HK-2 (cell line): Measurements from ENCODE around the gene GPR35.
"Not testable (repeated sequence)": the region's sequence is repeated elsewhere in the genome, so short reads cannot be mapped to it uniquely, and the experiment has no call there.

ENCODE experiments used
- DNase-seq: peaks from one replicate; pipeline ENCODE4 v3.0.0-alpha.2; 2018; ENCODE audit not compliant: unreplicated experiment

Gene GPR35

DNA sequence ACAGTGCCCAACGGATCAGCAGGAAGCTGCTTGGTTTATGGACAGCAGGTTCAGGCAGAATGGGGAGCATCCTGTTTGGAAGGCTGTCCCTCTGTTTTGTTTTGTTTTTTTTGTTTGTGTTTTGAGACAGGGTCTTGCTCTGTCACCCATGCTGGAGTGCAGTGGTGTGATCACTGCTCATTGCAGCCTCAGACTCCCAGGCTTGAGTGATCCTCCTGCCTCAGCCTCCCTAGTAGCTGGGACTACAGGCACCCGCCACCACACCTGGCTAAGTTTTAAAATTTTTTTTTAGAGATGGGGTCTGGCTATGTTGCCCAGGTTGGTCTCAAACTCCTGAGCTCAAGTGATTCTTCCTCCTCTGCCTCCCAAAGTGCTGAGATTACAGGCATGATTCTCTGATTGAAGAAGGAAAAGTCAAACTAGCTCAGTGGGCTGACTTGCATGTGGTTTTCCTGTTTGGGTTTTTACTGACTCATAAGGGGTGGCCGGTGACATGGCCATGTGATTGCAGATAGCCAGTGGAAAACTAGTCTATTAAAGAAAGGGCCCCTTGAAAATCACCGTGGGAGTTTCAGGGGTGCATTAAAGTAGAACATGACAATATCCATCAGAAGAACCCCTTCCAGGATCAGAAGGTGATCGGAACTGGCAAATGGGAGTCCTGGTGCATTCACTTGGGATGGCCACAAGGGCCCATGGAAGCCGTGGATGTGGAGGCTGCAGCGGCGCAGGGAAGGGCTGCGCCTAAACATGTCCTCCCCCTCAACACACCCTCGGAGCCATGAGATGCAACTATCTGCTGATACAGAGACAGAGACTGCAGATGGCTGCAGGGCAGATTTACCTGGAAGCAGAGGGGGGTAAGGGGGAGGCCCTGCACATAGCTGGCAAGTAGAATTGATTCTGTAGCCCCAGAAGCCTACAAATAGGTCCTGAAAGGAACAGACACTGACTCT, 30.9 kb downstream of the GPR35 start:
- no peak for DNase-seq

DNA sequence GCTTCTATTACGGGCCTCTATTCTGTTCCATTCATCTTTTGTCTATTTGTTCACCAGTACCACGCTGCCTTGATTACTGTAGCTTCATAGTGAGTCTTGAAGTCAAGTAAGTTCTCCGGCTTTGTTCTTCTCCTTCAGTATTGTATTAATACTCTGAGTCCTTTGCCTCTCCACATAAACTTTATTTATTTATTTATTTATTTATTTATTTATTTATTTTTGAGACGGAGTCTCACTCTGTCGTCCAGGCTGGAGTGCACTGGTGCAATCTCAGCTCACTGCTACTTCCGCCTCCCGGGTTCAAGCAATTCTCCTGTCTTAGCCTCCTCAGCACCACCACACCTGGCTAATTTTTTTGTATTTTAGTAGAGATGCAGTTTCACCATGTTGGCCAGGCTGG, 34.6 kb downstream of the GPR35 start:
- DNase-seq: not testable (repeated sequence)

DNA sequence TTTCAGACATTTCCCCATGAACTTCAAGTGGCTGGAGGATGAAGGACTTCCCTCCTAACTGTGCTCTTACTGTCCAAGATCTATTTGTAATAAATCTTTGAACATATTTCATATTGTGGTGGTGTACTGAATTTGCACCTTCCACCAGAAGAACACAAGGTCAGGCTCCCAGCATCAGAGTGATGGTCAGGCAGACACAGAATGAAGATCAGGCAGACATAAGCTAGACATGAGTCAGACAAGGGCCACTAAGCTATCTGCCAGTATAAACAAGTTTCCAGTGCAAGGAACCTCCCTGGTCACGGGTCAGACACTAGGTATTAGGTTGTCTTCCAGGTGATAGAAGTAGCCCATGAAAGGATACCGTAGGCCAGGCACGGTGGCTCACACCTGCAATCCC, 37.4 kb downstream of the GPR35 start:
- no peak for DNase-seq

DNA sequence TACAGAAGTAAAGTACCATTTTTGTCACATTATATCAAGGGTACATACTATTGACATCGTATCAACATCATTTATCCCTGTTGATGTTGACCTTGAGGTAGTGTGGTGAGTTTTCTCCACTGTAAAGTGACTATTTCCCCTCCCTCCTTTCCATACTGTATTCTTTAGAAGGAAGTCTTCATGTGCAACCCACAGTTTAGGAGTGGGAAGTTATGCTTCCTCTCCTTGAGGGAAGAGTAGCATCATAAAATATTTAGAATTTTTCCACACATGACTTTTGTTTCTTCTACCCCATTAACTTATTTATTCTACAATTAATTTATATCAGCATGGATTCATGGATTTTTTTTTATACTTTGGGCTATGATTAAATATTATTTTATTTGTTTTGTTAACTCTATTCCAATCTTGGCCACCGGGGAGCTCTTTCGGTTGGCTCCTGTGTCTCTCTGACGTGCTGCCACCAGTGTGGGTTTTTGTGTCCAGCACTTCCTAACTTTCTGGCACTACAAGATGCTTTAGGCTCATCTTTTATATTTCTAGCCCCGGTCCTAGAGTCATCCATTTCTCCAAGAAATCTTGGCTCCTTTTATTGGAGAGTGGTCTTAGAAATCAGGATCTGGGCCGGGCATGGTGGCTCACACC, 38.4 kb downstream of the GPR35 start:
- no peak for DNase-seq

DNA sequence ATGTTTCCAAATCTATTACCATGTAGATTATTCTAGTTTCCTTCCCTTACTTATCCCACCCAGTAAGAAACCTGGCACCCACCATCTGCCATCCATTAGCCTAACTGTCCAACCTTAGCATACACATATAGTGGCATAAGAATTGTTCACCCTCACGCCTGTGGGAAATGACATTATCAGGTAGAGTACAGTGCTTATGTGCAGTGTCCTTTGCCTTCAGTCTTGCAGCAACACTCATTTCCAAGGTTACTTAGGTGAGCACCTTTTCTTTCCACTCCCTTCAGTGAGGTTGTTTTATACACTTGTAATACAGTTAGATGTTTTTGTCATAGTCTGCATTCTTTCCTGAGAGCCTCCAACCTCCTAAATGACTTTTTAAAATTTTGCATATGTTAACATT, 39.3 kb downstream of the GPR35 start:
- no peak for DNase-seq

DNA sequence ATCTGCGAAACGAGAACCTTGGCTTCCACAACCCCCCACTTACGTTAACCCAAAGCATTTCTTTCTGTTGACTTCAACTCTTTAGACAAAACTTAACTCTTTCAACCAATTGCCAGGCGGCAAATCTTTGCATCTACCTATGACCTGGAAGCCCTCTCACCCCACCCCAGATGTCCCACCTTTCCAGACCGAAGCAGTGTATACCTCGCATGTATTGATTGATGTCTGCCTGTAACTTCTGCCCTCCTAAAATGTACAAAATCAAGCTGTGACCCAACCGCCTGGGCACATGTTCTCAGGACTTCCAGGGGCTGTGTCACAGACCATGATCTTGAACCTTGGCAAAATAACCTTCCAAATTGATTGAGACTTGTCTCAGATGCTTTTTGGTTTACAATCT, 45.1 kb downstream of the GPR35 start:
- DNase-seq: no peak

DNA sequence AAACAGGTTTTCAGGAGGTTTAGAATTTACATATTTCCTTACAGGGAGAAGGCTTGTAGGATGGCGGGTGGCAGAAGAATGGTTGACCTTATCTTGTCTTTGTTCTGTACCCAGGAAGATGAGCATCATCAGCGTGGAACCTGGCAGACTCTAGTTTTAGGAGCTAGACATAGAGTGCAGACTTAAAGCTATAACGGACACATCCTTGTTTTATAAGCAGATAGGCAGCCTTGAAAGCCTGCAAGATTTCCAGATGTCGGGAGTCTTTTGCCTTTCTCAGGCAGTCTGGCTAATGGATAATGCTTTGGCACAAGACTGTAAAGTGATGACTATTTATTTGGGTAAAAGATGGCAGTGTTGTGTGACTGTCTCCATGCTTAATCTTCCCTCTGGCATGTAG, 45.7 kb downstream of the GPR35 start:
- no peak for DNase-seq

DNA sequence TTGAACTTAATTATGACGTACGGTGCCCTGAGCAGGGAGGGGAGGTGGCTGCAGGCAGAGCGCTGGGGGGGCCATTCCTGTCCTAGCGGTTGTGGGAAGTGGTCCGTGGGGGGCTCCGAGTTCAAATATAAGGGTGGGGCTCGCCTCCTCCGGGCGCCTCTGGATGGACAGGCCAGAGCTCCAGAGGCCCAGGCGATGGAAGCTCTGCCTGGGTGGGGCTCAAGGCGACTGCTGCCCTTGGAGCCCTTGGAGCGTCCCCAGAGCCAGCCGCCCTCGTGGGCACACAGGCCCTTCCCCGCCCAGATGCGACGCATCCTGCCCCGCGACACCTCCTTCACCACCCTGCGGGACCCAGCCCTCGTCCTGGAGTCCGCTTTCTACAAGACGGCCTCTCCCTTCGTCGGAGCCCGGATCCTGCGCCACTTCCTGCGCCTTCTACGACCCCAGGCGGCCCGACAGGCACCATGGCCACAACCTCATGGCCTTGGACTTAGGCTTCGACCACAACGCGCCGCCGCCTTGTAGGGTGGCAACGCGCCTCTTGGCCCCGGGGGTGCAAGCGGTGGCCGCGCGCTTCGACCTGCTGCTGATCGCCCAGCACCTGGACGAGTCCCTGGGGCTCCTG, 46.9 kb downstream of the GPR35 start:
- no peak for DNase-seq

DNA sequence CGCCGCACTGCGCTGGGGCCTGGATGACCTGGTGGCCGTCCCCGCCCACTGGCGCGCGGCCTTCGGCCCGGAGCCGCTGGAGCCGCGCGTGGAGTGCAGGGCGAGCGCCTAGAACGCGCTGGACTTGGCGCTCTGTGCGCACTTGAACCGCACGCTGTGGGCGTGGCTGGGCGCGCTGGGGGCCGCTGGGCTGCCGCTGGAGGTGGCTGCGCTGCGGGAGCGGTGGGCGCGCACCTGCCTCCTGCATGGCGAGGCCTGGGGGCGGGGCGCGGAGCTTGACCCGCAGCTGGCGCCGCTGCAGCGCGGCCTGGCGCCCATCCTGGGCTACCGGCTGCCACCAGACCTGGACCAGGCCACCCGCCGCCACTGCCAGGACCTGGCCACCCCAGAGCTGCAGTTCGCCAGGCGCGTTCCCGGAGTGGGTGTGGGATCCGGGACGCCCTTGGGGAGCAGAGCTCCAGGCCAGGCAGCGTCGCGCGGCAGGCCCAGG, 47.5 kb downstream of the GPR35 start:
- DNase-seq: no peak

DNA sequence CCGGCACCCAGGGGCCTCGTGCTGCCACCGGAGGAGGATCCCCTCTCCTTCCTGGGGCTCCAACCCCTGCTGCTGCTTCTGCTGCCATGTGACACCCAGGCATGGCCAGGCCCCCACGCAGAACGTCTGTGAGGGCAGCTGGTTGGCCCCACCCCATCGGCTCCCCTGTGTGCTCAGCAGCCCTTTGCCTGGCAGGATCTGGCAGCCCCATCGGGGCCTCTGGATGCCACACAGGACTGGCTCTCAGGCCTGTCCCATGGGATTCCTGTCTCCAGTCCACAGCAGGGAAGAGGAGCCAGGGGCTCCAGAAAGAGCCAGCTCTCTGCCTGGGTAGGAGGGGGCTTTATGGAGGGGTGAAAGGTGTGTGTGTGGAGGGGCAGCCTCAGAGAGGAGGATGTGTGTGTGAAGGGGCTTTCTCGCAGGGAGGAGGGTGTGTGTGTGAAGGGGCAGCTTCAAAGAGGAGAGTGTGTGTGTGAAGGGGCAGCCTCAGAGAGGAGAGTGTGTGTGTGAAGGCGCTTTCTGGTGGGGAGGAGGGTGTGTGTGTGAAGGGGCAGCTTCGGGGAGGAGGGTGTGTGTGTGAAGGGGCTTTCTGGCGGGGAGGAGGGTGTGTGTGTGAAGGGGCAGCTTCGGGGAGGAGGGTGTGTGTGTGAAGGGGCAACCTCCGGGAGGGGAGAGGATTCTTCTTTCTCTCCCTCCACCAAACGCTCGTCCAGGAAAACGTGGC, 49.3 kb downstream of the GPR35 start:
- not testable (repeated sequence) for DNase-seq

DNA sequence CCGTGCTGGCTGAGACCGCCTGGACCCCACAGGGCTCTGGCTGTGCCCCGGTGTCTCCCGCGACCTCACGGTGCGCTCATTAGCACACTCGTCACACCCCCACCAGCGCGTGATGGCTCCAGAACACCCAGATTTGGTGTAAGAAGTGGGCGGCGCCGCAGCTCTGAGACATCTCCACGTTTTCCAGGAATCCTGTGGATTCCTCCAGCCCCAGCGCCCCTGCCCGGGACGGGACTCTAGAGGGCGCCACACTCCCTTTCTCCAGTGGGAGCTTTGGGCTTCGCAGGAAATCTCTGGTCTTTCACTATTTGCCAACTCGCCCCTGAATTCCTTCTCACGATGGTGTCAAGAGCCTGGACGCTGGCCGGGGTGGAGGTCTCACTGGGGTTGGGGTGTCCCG, 50.1 kb downstream of the GPR35 start:
- DNase-seq: not testable (repeated sequence)

DNA sequence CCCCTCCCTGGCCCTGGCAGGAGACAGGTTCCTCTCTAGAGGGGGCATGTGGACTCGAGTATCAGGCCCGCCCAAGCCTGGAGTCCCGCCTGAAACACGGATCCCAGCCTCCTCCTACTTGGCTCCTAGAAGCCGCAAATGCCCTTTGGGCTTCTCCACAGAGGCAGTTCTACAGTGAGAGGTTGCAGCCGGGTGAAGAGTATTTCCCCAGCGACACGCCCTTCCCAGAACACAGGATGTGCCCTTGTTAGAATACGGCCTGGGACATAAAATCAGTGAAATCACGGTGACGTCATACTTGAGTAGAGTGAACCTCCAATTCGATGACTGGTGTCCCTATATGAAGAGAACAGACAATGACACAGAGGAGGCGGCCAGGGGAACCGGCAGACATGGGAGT, 52.8 kb downstream of the GPR35 start:
- DNase-seq: not testable (repeated sequence)

DNA sequence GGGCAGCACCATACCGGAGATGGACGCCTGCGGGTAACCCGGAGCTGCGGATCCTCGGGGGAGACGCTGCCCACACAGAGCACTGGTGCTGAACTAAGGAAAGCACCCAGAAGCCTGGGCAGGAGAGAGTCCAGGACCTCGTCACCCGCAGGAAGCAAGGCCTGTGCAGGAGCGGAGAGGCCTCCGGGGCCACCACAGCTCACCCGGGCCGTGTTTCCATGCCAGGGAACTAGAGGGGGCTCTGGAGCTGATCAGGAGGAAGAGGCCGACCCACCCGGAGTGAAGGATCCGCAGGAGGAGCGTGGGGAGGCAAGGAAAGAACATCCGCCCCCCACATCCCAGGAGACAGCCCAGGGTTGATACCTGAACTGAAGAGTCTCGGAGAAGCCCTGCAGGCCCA, 53.6 kb downstream of the GPR35 start:
- DNase-seq: not testable (repeated sequence)

DNA sequence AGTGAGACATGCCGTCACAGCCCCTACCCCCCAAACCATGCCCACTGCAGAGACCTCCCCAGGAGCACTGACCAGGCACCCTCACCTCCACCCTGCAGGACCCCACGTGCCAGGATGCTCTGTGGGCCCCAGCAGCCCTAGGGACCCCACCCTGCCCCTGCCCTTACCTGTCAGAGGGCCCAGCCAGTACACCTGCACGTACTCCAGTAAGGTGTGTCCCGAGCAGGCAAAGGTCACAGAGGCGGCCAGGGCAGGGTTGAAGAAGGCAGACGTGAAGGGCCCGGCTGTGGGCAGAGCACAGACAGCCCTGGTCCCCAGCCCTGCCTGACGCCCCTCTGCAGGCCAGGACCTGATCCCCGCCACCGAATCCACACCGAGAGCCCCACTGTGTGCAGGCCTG, 54.9 kb downstream of the GPR35 start:
- not testable (repeated sequence) for DNase-seq
